Epidermal melanocyte (primary cell): Measurements from ENCODE around the gene OR51G2.
A peak's percentile ranks its signal among the peaks of the same experiment; 100 is the strongest.
"Not testable (repeated sequence)": the region's sequence is repeated elsewhere in the genome, so short reads cannot be mapped to it uniquely, and the experiment has no call there.

Source experiments
- DNase-seq: peaks from one replicate; pipeline ENCODE4 v3.0.0; 2011; ENCODE audit warnings: low spot score; ENCODE audit not compliant: insufficient read length

Gene OR51G2

GRCh38 chr11:4919250-4919649, at the start of gene OR51G2:
Gene OR51G2 (minus strand): TSS chr11:4919350. CDS start chr11:4915663, 3,687 bp downstream.
- no peak for DNase-seq

- DNase-seq = no peak
Observed at GRCh38 chr11:4962816-4963215, 43.7 kb upstream of the OR51G2 start.

- no peak for DNase-seq
Observed at GRCh38 chr11:4960877-4961276, 41.7 kb upstream of the OR51G2 start.

DNA sequence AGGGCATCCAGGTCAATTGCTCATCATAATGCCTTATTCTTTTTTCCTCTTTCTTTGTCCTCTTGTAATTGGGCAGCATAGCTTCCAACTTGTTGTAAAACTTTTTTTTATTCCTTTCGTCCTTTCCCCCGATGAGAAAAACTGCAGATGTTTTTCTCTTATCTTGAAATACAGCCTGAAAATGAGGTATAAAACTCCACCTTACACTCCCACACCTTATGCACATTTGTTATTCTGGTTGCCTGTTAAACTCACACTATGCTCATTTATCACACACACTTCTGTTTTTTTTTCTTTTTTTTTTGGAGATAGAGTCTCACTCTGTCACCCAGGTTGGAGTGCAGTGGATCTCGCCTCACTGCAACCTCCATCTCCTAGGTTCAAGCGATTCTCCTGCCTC, 38.2 kb upstream of the OR51G2 start:
- DNase-seq = no peak

- not testable (repeated sequence) for DNase-seq
Observed at GRCh38 chr11:4955613-4956012, 36.5 kb upstream of the OR51G2 start, which contains the start of gene OR51A2. Gene OR51A2 (minus strand): TSS chr11:4955713. CDS start chr11:4955713, 0 bp downstream.

DNA sequence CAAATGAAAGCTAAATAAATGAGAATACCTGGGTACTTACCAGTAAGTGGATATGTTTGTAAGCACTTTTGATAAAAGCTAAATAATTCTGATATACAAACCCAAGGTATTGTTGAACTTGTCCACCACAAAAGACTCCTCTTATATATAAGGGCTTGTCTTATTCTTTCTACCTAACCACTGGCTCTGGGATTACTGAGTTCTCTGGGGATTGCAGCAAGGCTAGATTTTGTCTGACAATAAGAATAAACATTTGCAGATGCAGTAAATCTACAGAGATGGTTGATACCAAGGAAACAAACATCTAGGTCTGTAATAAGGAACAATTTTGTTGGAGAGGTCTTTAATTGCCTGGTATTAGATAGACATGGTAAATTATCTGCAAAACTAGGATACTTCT, 28.4 kb upstream of the OR51G2 start, which contains the start of gene OR51A4:
Gene OR51A4 (minus strand): TSS at position 101 of the 400 bp plus-strand sequence. CDS start 505 bp downstream, outside the sequence.
- no peak for DNase-seq

GRCh38 chr11:4936745-4937144, 17.6 kb upstream of the OR51G2 start:
- DNase-seq = no peak

DNA sequence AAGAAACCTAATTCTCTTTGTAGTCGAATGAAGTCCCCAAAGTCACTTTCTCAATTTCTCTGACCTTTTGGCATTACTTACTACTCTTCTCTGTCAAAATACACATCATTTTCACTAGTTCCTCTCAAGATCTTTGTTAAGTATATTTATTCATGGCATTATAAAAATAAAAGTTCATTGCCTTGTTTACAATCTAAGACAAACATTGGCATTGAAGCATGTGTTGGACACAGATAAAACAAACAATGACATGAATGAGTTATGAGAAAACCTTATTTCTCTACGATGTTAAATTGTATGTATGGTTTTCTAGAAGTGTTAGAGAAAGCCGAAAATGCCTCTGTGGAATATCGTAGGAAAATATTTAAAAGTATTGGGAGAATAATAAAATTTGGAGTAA, 13.6 kb upstream of the OR51G2 start:
- no peak for DNase-seq

DNA sequence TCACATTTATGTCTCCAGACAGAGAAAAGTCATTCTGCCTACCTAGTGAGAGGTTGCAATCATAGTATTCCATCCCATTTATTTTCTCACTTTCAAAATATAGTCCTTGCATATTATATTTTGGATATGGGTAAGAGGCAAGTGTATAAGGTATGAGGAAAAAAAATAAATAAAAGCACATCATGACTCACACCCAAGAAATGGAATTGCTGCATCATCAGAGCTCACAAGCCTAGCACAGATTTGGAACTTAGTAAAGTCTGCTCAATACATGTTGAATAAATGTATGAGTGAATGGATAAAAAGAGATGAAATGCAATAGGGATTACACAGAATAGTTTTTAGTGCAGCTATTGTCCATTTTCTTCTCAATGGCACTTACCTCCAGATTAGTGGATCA, 7.5 kb upstream of the OR51G2 start:
- no peak for DNase-seq

DNA sequence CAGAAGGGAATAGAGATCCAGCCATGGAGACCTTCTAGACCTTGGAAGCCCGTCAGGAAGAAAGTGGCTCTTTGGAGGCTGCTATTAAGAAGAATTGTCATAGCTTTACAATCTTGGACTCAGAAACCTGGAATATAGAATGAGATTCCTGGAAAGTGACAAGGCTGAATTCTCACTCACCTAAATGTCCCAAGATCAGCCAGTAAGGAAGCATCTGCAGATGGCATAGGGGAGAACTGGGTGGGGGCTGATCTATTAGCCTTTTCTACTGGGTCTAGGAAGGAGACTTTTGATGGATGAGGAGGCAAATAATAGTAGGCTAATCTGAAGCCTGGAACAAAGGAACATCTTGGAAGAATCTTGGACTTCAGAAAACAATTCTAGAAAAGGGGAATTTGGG, 5.1 kb upstream of the OR51G2 start, which contains the start of gene OR51G1:
Gene OR51G1 (minus strand): TSS at position 101 of the 400 bp plus-strand sequence. CDS start 0 bp downstream, at position 101.
- no peak for DNase-seq

DNA sequence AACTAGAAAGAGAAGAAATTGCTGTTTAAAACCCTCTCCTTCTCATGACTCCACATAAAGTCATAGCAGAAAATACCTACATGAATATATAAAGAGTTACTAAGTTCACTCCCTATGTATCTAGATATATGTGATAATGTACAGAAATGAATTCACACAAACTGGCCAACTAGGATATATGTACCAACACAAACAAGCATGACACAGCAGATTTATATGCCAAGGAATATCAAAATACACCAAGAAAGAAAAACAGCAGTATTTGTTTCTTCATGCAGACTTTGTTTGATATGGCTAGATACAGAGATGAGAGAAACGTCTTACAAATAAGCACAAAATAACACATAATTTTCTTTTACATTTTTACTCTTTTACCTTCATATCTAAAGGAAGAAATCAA, 3.2 kb upstream of the OR51G2 start:
- DNase-seq = no peak

DNA sequence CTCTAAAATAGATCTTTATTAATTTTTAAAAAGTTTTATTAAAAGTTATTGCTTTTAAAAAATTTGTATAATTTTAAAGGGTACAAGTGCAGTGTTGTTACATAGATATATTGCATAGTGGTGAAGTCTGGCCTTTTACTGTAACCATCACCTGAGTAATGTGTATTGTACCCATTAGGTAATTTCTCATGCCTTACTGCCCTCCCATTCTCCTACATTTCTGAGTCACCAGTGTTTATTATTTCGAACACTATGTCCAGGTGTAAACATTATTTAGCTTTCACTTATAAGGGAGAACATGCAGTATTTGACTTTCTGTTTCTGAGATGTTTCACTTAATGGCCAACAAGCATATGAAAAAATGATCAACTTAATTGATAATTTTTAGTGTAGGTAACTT, 2.6 kb upstream of the OR51G2 start:
- DNase-seq = no peak

GRCh38 chr11:4916581-4916980, 2.6 kb downstream of the OR51G2 start:
- no peak for DNase-seq

GRCh38 chr11:4903484-4903883, 15.7 kb downstream of the OR51G2 start, which contains the start of gene OR51A7:
Gene OR51A7 (plus strand): TSS chr11:4903783. CDS start chr11:4907370, 3,587 bp downstream.
- no peak for DNase-seq

DNA sequence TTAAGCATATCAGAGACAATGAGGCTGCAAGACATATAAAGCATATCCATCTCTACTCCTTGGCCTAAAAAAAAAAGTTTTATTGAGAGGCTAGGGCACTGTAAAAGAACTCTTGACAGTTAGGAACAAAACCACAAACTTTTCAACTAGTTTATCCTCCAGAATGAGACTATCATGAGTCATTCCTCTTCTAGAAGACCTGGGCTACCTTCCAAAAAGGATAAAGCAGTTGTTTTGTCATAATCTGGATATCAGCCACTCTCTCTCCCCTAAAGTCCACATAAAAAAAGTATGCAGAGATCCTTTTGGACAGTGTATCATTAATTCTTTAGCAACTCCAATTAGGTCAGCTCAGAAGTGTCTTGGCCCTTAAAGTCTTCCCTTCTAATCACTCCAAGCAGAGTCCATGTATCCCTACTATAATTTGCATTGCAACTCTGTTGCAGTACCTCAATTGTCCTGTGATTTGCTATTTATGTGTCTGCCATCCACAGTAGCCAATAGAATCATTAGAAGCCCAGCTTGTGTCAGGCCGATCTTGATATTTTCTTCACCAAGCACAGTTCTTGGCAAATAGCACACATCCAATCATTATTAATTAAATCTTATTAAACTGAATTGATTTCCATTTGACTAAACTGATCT, 27.0 kb downstream of the OR51G2 start:
- peak; percentile 46 for DNase-seq

- no peak for DNase-seq
Observed at GRCh38 chr11:4890279-4890678, 28.9 kb downstream of the OR51G2 start.

GRCh38 chr11:4887591-4887990, 31.6 kb downstream of the OR51G2 start:
- no peak for DNase-seq

DNA sequence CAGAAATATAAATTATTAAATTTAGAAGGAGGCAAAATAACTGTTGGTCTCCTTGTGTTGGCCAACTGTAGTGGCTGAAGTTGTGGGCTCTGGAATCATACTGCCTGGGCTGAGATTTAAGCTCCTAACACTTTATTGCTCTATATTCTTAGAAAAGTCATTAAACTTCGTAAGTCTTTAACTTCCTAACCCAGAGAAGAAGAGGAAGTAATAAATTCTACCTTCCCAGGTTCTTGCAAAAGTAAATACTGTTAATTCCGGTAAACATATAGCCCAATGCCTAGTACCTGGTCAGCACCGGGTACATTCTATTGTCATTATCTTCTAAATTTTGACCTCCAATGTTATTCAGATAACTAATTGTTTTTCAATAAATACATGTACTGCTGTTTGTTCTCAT, 33.0 kb downstream of the OR51G2 start:
- DNase-seq = no peak

- DNase-seq = no peak
Observed at GRCh38 chr11:4884361-4884760, 34.8 kb downstream of the OR51G2 start.

- DNase-seq = no peak
Observed at GRCh38 chr11:4882543-4882942, 36.6 kb downstream of the OR51G2 start.

DNA sequence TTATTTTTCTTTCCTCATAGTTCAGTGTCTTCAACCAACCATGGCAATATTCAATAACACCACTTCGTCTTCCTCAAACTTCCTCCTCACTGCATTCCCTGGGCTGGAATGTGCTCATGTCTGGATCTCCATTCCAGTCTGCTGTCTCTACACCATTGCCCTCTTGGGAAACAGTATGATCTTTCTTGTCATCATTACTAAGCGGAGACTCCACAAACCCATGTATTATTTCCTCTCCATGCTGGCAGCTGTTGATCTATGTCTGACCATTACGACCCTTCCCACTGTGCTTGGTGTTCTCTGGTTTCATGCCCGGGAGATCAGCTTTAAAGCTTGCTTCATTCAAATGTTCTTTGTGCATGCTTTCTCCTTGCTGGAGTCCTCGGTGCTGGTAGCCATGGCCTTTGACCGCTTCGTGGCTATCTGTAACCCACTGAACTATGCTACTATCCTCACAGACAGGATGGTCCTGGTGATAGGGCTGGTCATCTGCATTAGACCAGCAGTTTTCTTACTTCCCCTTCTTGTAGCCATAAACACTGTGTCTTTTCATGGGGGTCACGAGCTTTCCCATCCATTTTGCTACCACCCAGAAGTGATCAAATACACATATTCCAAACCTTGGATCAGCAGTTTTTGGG, 37.2 kb downstream of the OR51G2 start, which contains the start of gene OR51T1:
Gene OR51T1 (plus strand): TSS at position 41 of the 641 bp plus-strand sequence. CDS start 0 bp downstream, at position 41.
- no peak for DNase-seq

DNA sequence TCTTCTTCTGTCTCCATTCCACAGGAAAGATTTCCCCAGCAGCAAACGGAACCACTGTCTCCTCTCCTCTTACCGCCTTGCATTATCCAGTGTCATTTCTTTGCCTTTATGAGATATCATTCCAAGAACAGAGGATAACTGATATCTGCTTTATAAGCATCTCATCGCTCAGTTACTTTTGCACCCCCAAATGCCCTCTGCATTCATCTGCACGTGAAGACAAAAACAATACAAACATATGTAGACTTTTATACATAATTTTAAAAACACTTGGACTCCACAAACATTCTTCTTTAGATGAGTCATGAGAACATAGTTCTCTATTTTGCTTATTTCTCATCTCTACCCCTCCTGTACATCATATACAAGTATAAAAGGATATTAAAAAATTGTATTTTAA, 38.0 kb downstream of the OR51G2 start:
- no peak for DNase-seq

GRCh38 chr11:4865855-4866254, 53.3 kb downstream of the OR51G2 start:
- no peak for DNase-seq
